HepG2 (cell line): ENCODE measurements around the gene RHBDF2. TPM values are rescaled to one million over a fixed set of nuclear protein-coding genes. Genes with fewer than 3 reads are reported as not detected.

ENCODE experiments used
- ATRX ChIP-seq: sonication (generic); formaldehyde crosslinking; IDR thresholded peaks from 2 replicates; pipeline ENCODE4 v1.4.0; 2020; ENCODE audit warnings: missing genetic modification reagents, borderline replicate concordance
- CBX1 ChIP-seq: IDR thresholded peaks from one replicate; pipeline ENCODE4 v1.6.1; 2016; ENCODE audit warnings: antibody characterized with exemption, low read depth
- CCDC6 ChIP-seq: sonication (generic); formaldehyde crosslinking; IDR thresholded peaks from 2 replicates; pipeline ENCODE4 v1.8.1; 2022; ENCODE audit warnings: mild to moderate bottlenecking, missing genetic modification reagents, moderate library complexity
- DNMT1 ChIP-seq: sonication (generic); formaldehyde crosslinking; IDR thresholded peaks from 2 replicates; pipeline ENCODE4 v1.5.1; 2020; ENCODE audit warnings: mild to moderate bottlenecking, missing genetic modification reagents
- EZH2 ChIP-seq: conservative IDR thresholded peaks from 2 replicates; pipeline ENCODE4 v1.6.1; 2012; ENCODE audit warnings: mild to moderate bottlenecking, low read depth, low read length, moderate library complexity
- IKZF4 ChIP-seq: sonication (generic); formaldehyde crosslinking; IDR thresholded peaks from 2 replicates; pipeline ENCODE4 v1.5.1; 2020; ENCODE audit warnings: borderline replicate concordance, mild to moderate bottlenecking, low read depth, missing genetic modification reagents; ENCODE audit errors: not compliant biosample characterization
- KAT8 ChIP-seq: IDR thresholded peaks from 2 replicates; pipeline ENCODE4 v1.6.1; 2016; ENCODE audit warnings: missing genetic modification reagents, missing compliant biosample characterization
- KDM2A ChIP-seq: sonication (generic); formaldehyde crosslinking; IDR thresholded peaks from 2 replicates; pipeline ENCODE4 v1.4.0; 2020; ENCODE audit warnings: low read depth, missing genetic modification reagents, borderline replicate concordance
- NR1H2 ChIP-seq: sonication (generic); formaldehyde crosslinking; IDR thresholded peaks from 2 replicates; pipeline ENCODE4 v1.8.1; 2022; ENCODE audit warnings: low read depth, missing genetic modification reagents, borderline replicate concordance
- PAX8 ChIP-seq: sonication (generic); formaldehyde crosslinking; IDR thresholded peaks from 2 replicates; pipeline ENCODE4 v1.8.0; 2022; ENCODE audit warnings: mild to moderate bottlenecking, missing genetic modification reagents, borderline replicate concordance
- PCBP2 ChIP-seq: fragments of 200-400 bp; formaldehyde crosslinking; optimal IDR thresholded peaks from 2 replicates; pipeline ENCODE3; 2018; ENCODE audit warnings: low read length, low read depth; ENCODE audit not compliant: poor library complexity, severe bottlenecking
- SOX5 ChIP-seq: IDR thresholded peaks from 2 replicates; pipeline ENCODE4 v1.6.1; 2016; ENCODE audit warnings: borderline replicate concordance
- SP4 ChIP-seq: sonication (generic); formaldehyde crosslinking; IDR thresholded peaks from 2 replicates; pipeline ENCODE4 v1.8.1; 2023; ENCODE audit warnings: mild to moderate bottlenecking, missing genetic modification reagents
- SP5 ChIP-seq: IDR thresholded peaks from 2 replicates; pipeline ENCODE4 v1.6.1; 2016; ENCODE audit warnings: low read depth, borderline replicate concordance
- TCF7L2 ChIP-seq: IDR thresholded peaks from 2 replicates; pipeline ENCODE4 v1.6.1; 2011; ENCODE audit warnings: mild to moderate bottlenecking, low read depth, low read length, moderate library complexity
- ZBED4 ChIP-seq: sonication (generic); formaldehyde crosslinking; IDR thresholded peaks from 2 replicates; pipeline ENCODE4 v1.4.0; 2020; ENCODE audit warnings: missing genetic modification reagents, borderline replicate concordance
- ZMAT3 ChIP-seq: sonication (generic); formaldehyde crosslinking; conservative IDR thresholded peaks from 2 replicates; pipeline ENCODE4 v1.7.0; 2021; ENCODE audit warnings: missing genetic modification reagents
- ZNF20 ChIP-seq: sonication (generic); formaldehyde crosslinking; IDR thresholded peaks from 2 replicates; pipeline ENCODE4 v1.4.0; 2020; ENCODE audit warnings: mild to moderate bottlenecking, moderate library complexity, missing genetic modification reagents
- ZNF207 ChIP-seq: fragments of 450-650 bp; IDR thresholded peaks from 2 replicates; pipeline ENCODE4 v1.6.1; 2016; ENCODE audit warnings: antibody characterized with exemption, borderline replicate concordance
- ZNF317 ChIP-seq: sonication (generic); formaldehyde crosslinking; IDR thresholded peaks from 2 replicates; pipeline ENCODE4 v1.5.0; 2020; ENCODE audit warnings: mild to moderate bottlenecking, missing genetic modification reagents
- ZNF574 ChIP-seq: sonication (generic); formaldehyde crosslinking; IDR thresholded peaks from 2 replicates; pipeline ENCODE4 v1.4.0; 2020; ENCODE audit warnings: missing genetic modification reagents
- ZNF589 ChIP-seq: sonication (generic); formaldehyde crosslinking; conservative IDR thresholded peaks from 2 replicates; pipeline ENCODE4 v1.8.0; 2022; ENCODE audit warnings: mild to moderate bottlenecking, moderate library complexity, missing genetic modification reagents
- ZNF740 ChIP-seq: sonication (generic); formaldehyde crosslinking; IDR thresholded peaks from 2 replicates; pipeline ENCODE4 v1.4.0; 2020; ENCODE audit warnings: missing genetic modification reagents
- ZNF766 ChIP-seq: sonication (generic); formaldehyde crosslinking; IDR thresholded peaks from 2 replicates; pipeline ENCODE4 v1.5.0; 2020; ENCODE audit warnings: missing genetic modification reagents, borderline replicate concordance
- polyA plus RNA-seq, 8 experiments: library from polyadenylated mRNA; depleted of rRNA in 3 of 8; stranded (reverse) in 7 of 8; unstranded in 1 of 8; fragments of >200 nt; fragmentation: Illumina TruSeq in 4 of 8; extraction: Trizol in 4 of 8; gene quantifications; 2 replicates each; pipeline versions ENCODE4 v1.2.1 to v1.2.3, GENCODE V29; 2011 to 2016; ENCODE audit warnings: low read depth in 4 of 8, missing spikeins in 1 of 8, mixed read lengths in 1 of 8; ENCODE audit not compliant: insufficient read depth in 1 of 8
- total RNA-seq, 5 experiments: library from RNA; depleted of rRNA; stranded (reverse); fragments of >200 nt; fragmentation: Illumina TruSeq; extraction: Trizol; gene quantifications; 2 replicates each; pipeline ENCODE4 v1.2.3, GENCODE V29; 2016; ENCODE audit warnings: low read depth in 1 of 5

Gene RHBDF2
- total and polyA plus RNA-seq, 2 of the 13 experiments (the other 11 are each of a cell fraction or from before 2014, with no cell fraction given) = 7.8 to 24.2 TPM

- TF ChIP-seq ZMAT3 (CRISPR knock-in tag) = peak; percentile 74; the same call in 1 of the 2 replicates
- TF ChIP-seq ZBED4 (CRISPR knock-in tag) = 0 out of 2 replicates have a peak, but pooled peaks have one; percentile 25
- no peak for TF ChIP-seq TCF7L2
- no peak for TF ChIP-seq NR1H2 (CRISPR knock-in tag)
- peak; percentile 57; the same call in 1 of the 2 replicates for TF ChIP-seq ZNF766 (CRISPR knock-in tag)
- no peak for TF ChIP-seq ZNF20 (CRISPR knock-in tag)
- TF ChIP-seq KDM2A (CRISPR knock-in tag) = no peak; the same call in 1 of the 2 replicates
- TF ChIP-seq ZNF589 (CRISPR knock-in tag) = no peak
- TF ChIP-seq ZNF574 (CRISPR knock-in tag) = peak; percentile 81
- 0 out of 2 replicates have a peak, but pooled peaks have one; percentile 61 for TF ChIP-seq DNMT1 (CRISPR knock-in tag)
- peak; percentile 92 for TF ChIP-seq IKZF4 (CRISPR knock-in tag)
- TF ChIP-seq PCBP2 = no peak
- no peak for TF ChIP-seq EZH2
- TF ChIP-seq ZNF317 (CRISPR knock-in tag) = no peak
- no peak for TF ChIP-seq ZNF740
- TF ChIP-seq SOX5 = no peak
- peak; percentile 97 for TF ChIP-seq SP4 (CRISPR knock-in tag)
- TF ChIP-seq KAT8 (CRISPR knock-in tag) = peak; percentile 54; the same call in 1 of the 2 replicates
- TF ChIP-seq CBX1 = peak; percentile 60
- peak; percentile 71 for TF ChIP-seq SP5 (CRISPR knock-in tag)
- TF ChIP-seq CCDC6 (CRISPR knock-in tag) = no peak
- no peak for TF ChIP-seq ZNF207
- TF ChIP-seq ATRX (CRISPR knock-in tag) = no peak
- TF ChIP-seq PAX8 = no peak
Observed at GRCh38 chr17:76501018-76501826, at the start of gene RHBDF2 (continued).
